Transverse colon (tissue), 4 donors: ENCODE measurements around the gene RPL23. TPM values are rescaled to one million over a fixed set of nuclear protein-coding genes. Genes with fewer than 3 reads are reported as not detected.

Source experiments
- DNase-seq: peaks from one replicate; pipeline ENCODE4 v3.0.0-alpha.2; 2019
- H3K27ac ChIP-seq, 4 donors: fragments of 200-600 bp; sonication (generic); 2 replicates each; pipeline ENCODE4 v1.5.1; 2016 to 2018; ENCODE audit warnings: inconsistent platforms in 4 of 4
- H3K27me3 ChIP-seq: fragments of 200-600 bp; sonication (generic); 2 replicates; pipeline ENCODE4 v1.5.1; 2017; ENCODE audit warnings: inconsistent platforms
- H3K36me3 ChIP-seq, 4 donors: fragments of 200-600 bp; sonication (generic); 2 replicates each; pipeline ENCODE4 v1.5.1; 2017 to 2019; ENCODE audit warnings: inconsistent platforms in 4 of 4
- H3K4me1 ChIP-seq, 4 donors: fragments of 200-600 bp; sonication (generic); 2 replicates each; pipeline ENCODE4 v1.5.1; 2017 to 2020; ENCODE audit warnings: inconsistent platforms in 4 of 4
- H3K4me3 ChIP-seq, 4 donors: fragments of 200-600 bp; sonication (generic); 1 replicate in 1 of 4; 2 replicates in 3 of 4; pipeline versions ENCODE4 v1.5.1 to v1.6.1; 2017 to 2019; ENCODE audit warnings: inconsistent platforms in 4 of 4
- H3K9me3 ChIP-seq, 2 donors: fragments of 200-600 bp; sonication (generic); 2 replicates each; pipeline ENCODE4 v1.5.1; 2017 to 2019; ENCODE audit warnings: inconsistent platforms in 2 of 2
- EP300 ChIP-seq: sonication (generic); formaldehyde crosslinking; IDR thresholded peaks from one replicate; pipeline ENCODE4 v1.6.1; 2017; ENCODE audit warnings: antibody characterized with exemption, low read depth
- POLR2A ChIP-seq: fragments of 450-650 bp; IDR thresholded peaks from one replicate; pipeline ENCODE4 v1.6.1; 2016; ENCODE audit warnings: antibody characterized with exemption, mild to moderate bottlenecking, moderate library complexity
- POLR2AphosphoS5 ChIP-seq, 3 donors: sonication (generic); formaldehyde crosslinking; IDR thresholded peaks; one replicate each; pipeline ENCODE4 v1.6.1; 2016; ENCODE audit warnings: antibody characterized with exemption in 3 of 3
- WGBS, 2 donors: methylation state at CpG; one replicate each; pipeline ENCODE4 v1.1.5; 2018; ENCODE audit warnings: low coverage in 1 of 2; 5-methylcytosine and 5-hydroxymethylcytosine counted together
- in situ Hi-C, 4 donors: fragments of 200-750 bp; cut with MboI; loops; one replicate each; pipeline versions ENCODE4 v1.15.0 to v1.15.1; 2017; ENCODE audit warnings: low sequenced_read_pairs in 3 of 4, low pct_ligation_motif_present in 1 of 4, low pct_unique_long_range_greater_than_20kb in 1 of 4
- intact Hi-C: fragments of 100-400 bp; cut with DNase I; formaldehyde crosslinking; loops from one replicate; pipeline ENCODE4 v1.15.1; 2023; ENCODE audit warnings: low total_unique reads
- total RNA-seq, 4 donors: library from RNA; depleted of rRNA; stranded (reverse); fragments of >200 nt; gene quantifications; one replicate each; pipeline ENCODE4 v1.1.0, GENCODE V29; 2016
- TF ChIP-seq, protein P1 (sequence below), 5 experiments: fragments of 200-600 bp in 3 of 5; fragments of 450-650 bp in 2 of 5; sonication (generic) in 3 of 5; IDR thresholded peaks; 1 replicate in 2 of 5; 2 replicates in 3 of 5; pipeline ENCODE4 v1.5.1; 2016 to 2017; ENCODE audit warnings: antibody characterized with exemption in 5 of 5, inconsistent platforms in 3 of 5, mild to moderate bottlenecking in 2 of 5, moderate library complexity in 1 of 5

RPL23 gene
- total RNA-seq, 4 donors from 2014 or later = 386 to 1,109 (median 710) TPM

DNA sequence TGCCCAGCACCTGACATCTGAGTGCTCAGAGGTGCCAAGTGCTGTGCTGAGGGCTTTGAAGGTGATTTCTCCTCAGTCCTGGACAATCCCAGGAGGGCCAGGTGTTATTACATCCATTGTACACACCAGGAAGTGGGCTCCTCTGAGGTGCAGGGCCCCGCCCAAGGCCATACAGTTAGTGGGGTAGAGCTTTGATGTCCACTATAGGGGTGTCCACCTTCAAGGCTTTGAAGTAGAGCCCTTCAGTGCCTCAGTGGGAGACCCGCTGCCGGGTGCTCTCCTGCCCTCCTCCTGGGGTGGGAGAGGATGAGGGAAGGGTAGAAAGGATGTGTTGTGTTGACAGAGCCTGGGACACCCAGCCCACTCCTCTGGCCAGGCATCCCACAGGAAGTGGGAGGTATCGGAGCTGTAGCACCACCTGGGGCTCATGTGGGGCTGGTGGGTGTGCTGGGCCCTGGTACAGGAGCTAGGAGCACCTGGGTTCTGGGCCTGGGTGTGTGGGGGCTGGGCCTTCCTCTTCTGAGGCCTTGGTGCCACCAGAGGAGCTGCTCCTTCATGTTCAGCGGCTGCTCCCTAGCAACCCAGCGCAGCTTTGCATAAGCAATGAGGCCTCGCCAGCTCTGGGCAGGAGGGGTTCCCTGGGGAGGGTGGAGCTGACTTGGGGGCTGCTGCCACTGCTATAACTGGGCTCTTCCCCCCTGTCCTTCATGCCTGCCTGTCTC lies 23.8 kb upstream of the RPL23 start:
- Histone ChIP-seq H3K27ac (peak overlapping the region; percentile 27 to 55 (median 46)), H3K9me3 (no peaks in the 10 kb centered on the region), H3K27me3 (no peaks in the 10 kb centered on the region), H3K4me1 (peaks cover 67 to 99% (median 77%) of the 10 kb centered on the region in 4 donors), H3K4me3 (no peak overlapping the region), H3K36me3 (peaks cover 0 to 7% (median 3%) of the 10 kb centered on the region in 4 donors)
- no peak for TF ChIP-seq POLR2A
- no peak for TF ChIP-seq EP300
- no peak for TF ChIP-seq POLR2AphosphoS5 (IDR thresholded peaks at IDR 0.05)
- TF ChIP-seq, protein P1, sequence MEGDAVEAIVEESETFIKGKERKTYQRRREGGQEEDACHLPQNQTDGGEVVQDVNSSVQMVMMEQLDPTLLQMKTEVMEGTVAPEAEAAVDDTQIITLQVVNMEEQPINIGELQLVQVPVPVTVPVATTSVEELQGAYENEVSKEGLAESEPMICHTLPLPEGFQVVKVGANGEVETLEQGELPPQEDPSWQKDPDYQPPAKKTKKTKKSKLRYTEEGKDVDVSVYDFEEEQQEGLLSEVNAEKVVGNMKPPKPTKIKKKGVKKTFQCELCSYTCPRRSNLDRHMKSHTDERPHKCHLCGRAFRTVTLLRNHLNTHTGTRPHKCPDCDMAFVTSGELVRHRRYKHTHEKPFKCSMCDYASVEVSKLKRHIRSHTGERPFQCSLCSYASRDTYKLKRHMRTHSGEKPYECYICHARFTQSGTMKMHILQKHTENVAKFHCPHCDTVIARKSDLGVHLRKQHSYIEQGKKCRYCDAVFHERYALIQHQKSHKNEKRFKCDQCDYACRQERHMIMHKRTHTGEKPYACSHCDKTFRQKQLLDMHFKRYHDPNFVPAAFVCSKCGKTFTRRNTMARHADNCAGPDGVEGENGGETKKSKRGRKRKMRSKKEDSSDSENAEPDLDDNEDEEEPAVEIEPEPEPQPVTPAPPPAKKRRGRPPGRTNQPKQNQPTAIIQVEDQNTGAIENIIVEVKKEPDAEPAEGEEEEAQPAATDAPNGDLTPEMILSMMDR (IDR thresholded peaks at IDR 0.05) = no peak
- intact Hi-C loops (no loop called here), in situ Hi-C loops (no loop called here)
- 57 to 60% methylated on average over 1 to 6 of the region's 7 CpGs for WGBS, 2 donors
- peak; percentile 43 for DNase-seq

DNA sequence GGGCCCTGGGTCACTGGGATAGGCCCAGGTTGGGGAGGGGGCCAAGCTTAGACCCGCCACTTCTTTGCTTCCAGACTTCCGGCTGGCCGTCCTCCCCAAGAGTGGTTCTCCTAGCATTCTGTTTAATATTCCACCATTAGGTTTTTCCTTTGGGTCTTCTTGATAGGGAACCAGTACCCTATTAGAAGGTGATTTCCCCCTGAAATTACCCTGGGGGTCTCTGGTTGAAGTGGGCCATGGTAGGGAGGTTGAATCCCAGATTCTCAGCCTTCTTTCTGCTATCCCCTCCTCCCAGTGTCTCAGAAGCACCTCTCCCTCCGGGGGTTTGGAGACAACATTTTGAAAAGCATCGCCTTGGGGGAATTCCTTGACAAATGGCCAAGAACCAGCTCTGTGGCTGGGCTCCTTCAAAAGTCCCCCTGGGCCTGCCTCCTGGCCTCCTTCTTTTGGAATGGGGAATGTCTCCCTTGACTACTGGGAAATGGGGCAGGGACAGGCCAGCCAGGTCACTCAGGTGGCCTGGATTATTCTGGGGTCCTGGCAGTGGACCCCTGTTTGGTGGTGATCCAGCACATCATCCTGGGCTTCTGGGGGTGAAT lies 22.1 kb upstream of the RPL23 start:
- 70 to 81% methylated on average over 5 of the region's 5 CpGs for WGBS, 2 donors

DNA sequence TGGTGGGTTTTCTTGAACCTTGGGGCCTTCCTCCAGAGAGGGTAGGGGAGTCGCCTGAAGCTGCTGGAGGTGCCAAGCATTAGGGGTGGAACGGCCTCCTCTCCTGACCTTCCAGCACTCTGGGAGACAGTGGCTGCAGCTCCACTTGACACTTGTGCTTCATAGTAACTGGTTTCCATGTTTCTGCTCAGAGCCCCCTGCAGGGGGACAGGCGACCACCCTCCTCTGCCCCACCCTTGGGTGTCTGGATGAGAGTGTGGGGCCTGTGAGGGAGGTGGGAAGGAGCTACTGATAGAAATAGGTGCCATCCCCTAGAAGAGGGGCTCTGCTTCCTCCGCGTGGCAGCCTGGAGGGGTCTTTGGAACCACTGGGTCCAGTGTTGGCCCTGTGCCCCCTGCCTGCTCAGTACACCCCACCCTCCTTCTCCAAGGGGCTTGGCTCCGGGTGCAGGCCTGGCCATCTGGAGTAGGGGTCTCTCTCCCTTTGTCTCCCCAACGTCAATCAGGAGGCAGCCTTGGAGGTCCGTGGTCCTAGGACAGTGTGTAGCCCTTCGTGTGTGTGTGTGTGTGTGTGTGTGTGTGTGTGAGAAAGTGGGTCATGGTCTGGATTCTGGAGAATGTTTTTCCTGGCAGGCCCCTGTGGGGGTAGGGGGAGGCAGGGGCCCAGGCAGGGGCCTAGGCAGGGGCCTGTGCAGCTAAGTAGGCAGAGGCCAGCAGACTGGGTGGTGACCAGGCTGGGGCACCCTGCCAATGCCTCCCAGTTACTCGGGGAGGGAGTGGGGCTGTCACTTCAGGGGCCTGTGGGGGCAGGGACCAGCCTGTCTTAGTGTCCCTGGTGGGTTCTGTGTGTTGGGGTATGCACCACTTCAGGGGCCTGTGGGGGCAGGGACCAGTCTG lies 21.2 kb upstream of the RPL23 start:
- in situ Hi-C loops = loop anchor here in 1 of 4 donors (25.0 kb wide), 1 partner anchor 288 kb away; the partner anchor contains the start of genes ARL5C and PLXDC1
- Histone ChIP-seq H3K4me1 (peaks cover 50 to 85% (median 64%) of the 10 kb centered on the region in 4 donors), H3K36me3 (peaks cover 0 to 6% (median 3%) of the 10 kb centered on the region in 4 donors), H3K27ac (peak overlapping the region; percentile 91 to 99 (median 98)), H3K4me3 (peak overlapping the region in 1 of 4 donors; percentile 7), H3K27me3 (no peaks in the 10 kb centered on the region), H3K9me3 (no peaks in the 10 kb centered on the region)
- DNase-seq = no peak
- WGBS, 2 donors = 43 to 80% methylated on average over 1 to 9 of the region's 10 CpGs
- TF ChIP-seq POLR2A = no peak
- TF ChIP-seq, protein P1 (IDR thresholded peaks at IDR 0.05) = no peak
- intact Hi-C loops = no loop called here

More for the DNA sequence above, 22.1 kb upstream of the RPL23 start:
- peaks cover 59 to 93% (median 72%) of the 10 kb centered on the region in 4 donors for H3K4me1 ChIP-seq
- in situ Hi-C loops = no loop called here
- no peak for DNase-seq
- no peak for TF ChIP-seq EP300
- no peak for TF ChIP-seq POLR2A
- TF ChIP-seq POLR2AphosphoS5 (IDR thresholded peaks at IDR 0.05) = no peak
- TF ChIP-seq, protein P1 (IDR thresholded peaks at IDR 0.05) = no peak
- no peaks in the 10 kb centered on the region for H3K27me3 ChIP-seq
- H3K36me3 ChIP-seq = peaks cover 0 to 7% (median 3%) of the 10 kb centered on the region in 4 donors
- no peak overlapping the region for H3K4me3 ChIP-seq
- no peaks in the 10 kb centered on the region for H3K9me3 ChIP-seq
- peak overlapping the region; percentile 91 to 99 (median 98) for H3K27ac ChIP-seq
- intact Hi-C loops = no loop called here
